CD4-positive, alpha-beta T cell treated with Interleukin-1 beta for 1 hour (primary cell): ENCODE measurements around the gene HAND1.

ENCODE experiments used
- DNase-seq, 2 donors: peaks; one replicate each; pipeline ENCODE4 v3.0.0-alpha.2; 2020 to 2022

Gene HAND1

DNA sequence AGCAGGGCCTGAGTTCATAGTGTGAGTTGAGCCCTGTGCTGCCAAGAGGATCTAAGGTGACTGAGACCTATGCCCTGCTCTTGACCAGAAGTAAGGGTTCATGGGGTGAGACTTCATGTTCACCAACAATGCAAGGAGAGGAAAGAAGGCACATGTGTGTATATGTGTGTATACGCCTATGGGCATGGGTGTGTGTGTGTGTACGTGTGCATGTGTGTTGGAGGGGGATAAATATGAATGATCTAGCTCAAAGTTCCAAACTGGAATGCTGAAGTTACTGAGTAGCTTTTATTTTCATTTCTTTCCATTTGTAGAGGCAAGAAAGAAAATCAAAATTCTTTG lies 25.6 kb upstream of the HAND1 start:
- no peak for DNase-seq

DNA sequence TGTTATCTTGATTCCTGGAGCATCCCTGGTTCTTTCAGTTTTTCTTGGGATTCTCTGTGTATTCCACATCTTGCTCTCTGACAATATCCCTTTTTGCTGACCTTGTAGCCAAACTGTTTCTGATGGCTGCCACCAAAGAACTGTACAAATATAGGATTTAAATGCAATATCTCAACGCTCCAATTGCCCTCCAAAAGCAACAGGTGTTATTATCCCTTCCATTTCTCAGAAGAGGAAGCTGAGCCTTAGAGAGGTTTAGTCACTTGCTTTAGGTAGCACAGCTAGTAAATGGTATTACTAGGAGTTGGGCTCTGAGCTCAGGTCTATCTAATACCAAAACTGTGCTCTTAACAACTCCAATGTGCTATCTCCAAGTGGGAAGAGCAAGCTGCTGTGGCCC lies 24.2 kb upstream of the HAND1 start:
- no peak for DNase-seq

DNA sequence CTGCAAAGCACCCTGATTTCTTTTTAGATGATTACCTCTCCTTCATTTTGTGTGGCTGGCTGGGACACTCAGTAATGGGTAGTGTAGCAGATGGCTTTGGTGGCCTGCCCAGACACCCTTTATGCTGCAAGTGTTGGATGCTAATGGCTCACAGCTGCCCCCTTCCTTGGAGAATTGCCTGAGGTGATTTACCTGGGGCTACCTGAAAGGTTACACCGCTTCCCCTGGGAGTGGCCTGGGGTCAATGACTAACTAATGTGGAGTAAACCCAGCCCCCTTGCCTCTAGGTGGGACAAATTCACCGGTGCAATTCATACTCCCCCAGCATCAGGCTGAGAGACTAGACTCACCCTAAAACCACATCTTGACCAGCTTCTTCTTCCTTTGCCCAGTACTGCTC lies 23.5 kb upstream of the HAND1 start:
- DNase-seq = no peak

DNA sequence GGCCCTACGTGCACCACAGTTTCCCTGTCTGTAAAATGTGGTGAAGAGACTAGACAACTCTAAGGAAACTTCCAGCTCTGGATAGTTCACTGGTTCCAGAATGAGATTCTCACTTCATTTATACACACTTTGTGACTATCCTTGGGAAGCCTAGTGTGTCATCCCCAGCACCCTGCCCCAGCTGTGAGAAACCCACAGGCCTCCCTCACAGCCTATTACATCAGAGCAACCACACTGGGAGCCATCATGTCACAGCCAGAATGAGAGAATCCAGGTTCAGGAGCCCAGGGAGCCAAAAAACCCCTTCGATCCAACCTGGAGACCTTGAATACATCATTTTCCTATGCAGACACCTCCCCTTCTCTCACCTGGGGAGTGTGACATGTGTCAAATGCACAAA lies 21.0 kb upstream of the HAND1 start:
- no peak for DNase-seq

DNA sequence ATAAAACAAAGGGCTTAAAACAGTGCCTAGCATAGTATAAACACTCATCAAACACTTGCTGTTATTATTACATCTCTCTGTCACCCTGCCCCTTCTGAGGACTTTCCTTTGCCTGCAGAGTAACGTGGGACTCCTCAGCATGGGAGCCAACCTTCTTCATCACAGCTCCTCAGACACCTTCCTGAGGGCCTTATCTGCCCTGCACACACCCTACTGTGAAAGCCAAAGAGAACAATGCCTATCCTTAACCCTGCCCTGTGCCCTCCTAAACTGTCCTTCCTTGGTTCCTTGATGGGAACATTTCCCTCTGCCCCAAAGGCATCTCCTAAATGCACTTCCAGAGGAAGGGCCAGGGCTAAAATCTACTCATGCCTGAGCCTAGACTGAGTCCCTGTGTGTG lies 20.6 kb upstream of the HAND1 start:
- DNase-seq = no peak

DNA sequence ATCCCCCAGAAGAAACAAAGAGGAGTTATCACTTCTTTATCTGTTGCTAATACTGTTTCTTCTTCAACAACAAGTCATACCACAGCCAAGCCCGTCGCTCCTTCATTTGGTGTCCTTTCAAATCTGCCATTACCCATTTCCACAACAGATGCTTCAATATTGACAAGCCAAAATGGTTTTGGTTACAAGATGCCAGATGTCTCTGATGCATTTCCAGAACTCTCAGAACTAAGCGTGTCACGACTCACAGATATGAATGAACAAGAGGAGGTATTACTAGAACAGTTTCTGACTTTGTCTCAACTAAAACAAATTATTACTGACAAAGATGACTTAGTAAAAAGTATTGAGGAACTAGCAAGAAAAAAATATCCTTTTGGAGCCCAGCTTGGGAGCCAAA lies 16.0 kb upstream of the HAND1 start:
- DNase-seq = no peak

DNA sequence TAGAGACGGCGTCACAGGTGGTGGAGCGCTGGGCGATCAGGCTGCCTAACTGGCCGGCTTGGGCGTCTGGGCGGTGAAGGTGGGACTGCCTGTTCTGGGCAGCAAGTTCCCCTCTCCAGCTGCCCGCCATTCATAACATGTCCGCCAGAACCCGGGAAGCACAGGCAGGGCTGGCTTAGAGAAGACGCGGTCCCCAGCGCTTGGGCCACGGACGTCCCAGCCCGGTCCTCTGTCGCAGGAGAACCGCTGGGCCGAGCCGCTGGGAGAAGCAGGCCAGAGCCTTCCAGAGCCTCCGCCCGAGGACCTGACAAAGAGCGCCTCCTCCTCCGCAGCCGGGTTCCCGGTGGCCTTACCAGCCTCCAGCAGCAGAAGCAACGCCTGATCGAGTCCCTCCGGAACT lies 15.2 kb upstream of the HAND1 start:
- DNase-seq = no peak

DNA sequence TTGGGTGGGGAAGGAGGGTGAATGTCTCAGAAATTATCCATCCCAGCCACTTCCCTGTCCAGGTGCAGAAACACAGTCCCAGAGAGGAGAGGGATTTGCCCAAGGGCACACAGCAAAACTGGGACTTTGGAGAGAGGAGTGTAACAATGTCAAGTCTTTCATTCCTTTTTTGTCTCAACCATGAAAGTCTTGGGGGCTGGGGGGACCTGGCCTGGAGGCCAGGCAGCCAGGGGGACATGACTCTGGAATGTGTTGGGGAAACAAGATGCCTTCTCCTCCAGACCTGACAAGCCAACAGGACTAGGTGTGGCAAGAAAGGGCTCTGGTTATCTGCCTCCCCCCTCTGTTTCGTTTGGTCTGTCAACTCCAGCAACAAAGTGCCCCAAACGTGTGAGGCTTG lies 13.9 kb upstream of the HAND1 start:
- no peak for DNase-seq

DNA sequence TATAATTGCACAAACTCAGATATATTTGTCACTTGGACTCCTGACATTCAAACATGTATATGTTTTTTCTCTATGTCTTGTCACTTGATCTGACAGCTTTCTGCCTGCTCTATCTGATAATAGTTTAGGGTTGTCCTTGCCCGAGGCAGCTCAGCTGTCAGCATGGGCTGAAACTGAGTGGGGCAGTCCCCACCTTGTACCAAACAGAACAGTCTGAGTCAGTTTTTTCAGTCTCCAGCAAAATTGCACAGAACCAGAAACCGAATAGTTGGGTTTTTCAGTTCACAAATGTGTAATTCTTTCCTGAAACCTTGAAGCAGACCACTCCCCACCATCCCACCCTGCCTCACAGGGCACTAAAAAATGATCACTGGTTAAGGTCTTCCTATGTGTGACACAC lies 9.5 kb upstream of the HAND1 start:
- DNase-seq = no peak

DNA sequence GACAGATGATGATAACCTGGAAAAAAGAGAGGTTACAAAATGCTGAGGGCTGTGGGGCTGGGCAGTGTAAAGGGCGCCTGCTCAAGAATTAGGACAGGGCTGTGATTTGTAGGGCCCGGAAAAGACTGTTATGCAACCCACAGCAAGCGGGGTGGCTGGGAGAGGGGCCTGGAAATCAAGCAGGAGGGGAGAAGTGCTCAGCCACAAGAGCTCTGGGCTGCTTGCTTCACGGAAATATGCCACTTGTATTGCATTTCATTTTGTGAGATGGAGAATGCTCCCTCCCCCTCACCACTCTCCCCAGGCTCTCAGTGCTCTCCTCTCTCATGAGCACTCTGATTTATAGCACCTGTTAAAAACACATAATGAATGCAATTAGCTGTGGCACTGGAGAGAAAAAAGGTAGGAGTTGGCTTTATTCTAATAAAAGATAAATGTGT lies 8.4 kb upstream of the HAND1 start:
- no peak for DNase-seq

DNA sequence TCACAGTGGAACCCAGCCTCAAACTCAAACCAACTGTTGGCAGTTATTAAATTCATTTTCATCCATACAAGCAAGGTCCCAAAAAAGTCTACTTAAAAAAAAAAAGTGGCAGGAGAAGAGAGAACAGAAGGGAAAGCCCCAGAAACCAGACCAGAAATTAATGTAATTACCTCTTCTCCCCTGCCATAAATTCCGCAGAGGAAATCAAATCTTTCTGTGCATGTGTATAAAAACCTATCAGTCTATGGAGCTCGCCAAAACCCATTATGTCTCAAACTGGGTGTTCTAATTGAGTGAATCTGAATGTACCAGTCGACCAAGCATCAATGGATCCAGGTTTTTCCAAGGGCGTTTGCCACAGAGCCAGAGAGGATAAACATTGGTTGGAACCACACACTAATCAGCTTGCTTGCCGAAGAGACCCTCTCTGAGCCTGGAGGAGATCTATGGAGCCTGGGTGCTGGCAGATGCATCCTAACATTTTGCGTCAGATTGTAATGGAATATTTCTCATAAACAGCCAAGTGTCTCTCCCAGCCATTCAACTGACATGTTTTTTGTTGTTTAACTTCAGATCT lies 7.9 kb upstream of the HAND1 start:
- no peak for DNase-seq

DNA sequence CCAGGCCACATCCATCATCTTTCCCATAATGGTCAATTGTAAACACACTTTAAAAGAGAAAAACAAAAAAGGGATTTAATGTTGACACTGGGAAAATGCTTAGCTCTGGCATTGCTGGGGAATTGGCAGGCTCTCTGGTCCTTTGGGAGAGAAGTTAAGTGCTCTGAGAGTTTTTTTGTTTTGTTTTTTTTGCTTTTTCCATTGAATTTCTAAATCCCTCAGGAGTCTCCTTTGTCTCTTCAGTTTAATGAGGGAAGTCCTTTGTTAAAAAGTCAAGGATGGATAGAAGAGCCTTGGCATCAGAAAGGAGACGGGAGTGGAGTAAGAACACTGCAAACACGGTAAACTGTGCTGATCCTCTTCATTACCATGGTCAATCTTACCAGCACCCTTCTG lies 7.1 kb upstream of the HAND1 start:
- DNase-seq = no peak

DNA sequence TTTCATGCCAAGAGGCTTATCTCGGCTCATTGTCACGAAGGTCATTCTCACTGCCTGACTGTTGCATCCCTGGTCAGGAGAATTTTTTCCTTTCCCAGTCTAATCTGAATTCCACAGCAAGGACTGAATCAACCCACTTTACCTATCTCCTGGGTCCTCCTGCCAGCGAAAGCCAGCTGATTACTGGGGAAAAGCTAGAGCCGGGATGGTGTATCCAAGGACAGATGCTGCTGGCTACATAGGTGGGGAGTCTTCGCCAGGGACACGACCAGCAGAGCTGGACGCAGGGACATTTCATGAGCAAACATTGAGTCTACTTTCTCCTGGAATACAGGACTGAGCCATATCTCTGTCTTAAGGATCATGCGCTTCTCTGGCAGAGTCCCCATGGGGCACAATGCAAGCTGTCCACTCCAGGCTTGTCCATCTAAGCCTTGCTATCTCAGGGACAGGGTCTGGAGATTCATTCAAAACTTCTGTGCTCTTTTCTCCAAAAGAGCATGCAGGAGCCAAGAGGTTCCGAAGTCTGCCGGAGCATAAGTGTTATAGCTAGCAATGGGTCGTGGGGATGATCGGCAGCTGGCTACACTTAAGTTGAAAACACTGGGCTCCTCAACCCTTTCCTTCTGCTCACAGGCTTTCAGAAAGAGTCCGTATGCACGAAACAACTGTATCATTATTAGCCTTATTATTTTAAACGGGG lies 6.5 kb upstream of the HAND1 start:
- no peak for DNase-seq

DNA sequence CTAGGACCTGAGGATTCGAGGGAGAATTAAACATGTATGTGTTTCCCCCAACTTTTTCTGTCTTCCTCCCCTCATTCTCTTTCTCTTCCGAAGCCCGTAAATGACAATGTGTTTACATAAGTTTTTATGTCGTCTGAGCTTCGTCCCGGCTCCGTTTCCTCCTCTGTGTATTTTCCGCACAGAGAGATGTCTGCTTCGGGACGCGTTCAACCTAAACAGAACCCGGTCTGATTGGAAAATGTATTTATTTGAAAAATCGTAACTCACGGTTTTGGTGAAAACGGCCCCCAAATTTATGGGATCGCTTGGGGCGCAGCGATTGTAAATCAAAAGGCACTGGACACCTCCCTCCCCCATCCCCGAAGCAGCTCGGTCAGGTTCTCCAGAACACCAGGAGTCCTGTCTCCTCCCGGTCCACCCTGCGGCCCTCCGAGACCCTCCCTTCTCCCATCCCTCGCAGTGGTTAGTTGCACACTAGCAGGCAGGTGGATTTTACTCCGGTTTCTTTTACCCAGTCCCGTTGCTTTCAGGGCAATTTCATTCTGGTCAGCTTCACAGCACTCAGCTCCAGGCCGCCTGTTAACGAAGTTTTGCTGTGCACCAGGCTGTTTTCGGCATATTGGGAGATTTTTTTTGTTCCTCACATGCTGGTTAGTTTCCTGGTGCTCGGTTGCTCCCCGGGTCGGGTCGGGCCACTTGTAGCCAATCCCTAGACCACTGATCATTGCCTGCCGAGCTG lies 5.8 kb upstream of the HAND1 start:
- DNase-seq = no peak

DNA sequence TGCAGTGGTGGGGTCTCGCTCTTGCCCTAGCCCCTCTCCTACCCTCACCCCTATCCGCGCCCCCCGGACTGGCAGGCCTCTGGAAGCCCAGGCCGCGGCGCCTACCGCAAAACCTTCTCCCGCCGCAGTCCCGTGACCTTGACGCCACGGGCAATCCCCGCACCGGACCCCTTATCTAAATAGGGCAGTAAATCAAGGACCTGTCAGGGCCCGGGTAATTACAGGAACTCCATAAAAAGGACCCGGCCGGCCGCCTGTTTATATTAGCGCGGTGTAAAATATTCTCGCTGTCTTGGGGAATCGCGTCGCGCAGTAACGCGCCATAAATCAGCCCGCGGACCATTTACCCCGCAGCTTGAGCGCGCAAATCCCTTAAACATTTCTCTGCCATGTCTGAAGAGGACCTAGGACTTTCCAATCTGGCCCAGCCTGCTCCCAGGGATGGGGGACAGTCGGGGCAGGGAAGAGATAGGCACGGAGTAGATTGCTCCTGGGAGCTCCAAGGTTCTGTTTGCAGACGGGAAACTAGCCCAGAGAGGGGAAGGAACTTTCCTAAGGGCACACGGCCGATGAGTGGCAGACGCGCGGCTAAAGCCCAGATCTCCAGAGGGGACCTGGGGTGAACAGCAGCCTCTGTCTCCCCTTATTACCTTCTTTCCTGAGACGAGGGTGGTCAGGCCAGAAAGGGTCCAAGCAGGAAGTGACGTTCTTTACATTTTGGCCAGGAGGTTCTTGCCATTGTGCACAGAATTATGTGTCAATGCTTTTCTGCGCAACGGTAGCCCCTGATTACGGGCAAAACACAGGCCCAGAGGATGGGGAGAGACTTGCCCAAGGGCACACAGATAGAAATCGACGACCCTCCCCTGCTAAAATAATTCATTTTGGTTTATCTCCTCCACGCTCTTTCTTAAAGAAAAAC lies 4.8 kb upstream of the HAND1 start:
- no peak for DNase-seq

DNA sequence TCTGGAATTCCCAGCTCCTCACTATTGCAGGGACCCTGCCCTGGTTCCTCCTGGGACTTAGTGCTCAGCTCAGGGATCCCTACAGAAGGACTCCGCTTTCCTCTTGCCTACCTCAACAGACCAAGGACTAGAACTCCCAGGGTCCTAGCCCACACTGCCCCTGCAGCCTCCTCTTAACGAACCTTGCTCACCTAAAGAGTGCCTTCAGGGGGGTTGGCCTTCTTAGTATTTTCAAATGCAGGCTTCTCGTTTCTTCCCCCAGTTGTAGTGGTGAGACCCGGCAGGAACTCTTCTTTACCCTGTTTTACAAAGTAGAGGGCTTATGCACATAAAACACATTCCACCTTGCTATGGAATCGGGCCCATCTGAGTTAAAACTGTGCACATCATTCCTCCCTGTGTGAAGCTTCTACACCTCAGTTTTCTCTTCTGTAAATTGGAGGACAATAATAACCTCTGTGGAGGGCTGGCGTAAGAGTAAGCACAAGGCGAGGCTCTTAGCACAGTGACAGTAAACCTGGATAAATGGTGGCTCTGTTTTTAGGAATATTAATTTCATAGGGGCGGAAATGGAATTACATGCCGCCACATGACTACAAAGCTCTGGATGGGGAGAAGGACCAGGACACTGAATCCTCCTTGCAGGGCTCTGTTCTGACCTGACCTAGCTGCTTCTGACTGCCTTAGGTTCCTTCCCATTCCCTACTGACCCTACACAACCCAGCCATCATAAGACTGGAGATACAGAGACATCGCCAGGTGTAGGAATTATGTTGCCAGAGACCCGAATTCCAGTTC lies 3.8 kb upstream of the HAND1 start:
- no peak for DNase-seq

DNA sequence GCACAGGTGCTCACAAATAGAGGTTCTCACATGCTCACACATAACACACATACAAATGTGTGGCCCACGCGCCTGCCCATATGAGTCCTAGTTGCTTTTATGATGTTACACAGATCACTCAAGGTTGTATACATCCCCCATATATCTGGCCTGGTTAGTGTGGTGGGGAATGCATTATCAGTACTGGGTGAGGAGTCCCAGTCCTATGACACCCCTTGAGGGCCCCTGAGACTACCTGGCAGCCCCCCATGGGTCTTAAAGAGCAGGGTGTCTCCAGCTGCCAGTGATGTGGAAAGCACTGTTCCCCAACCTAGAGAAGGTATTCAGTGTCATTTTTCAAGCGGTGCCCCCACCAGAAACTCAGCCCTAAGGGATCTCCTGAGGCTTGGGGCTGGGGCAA lies 2.8 kb upstream of the HAND1 start:
- DNase-seq = no peak

DNA sequence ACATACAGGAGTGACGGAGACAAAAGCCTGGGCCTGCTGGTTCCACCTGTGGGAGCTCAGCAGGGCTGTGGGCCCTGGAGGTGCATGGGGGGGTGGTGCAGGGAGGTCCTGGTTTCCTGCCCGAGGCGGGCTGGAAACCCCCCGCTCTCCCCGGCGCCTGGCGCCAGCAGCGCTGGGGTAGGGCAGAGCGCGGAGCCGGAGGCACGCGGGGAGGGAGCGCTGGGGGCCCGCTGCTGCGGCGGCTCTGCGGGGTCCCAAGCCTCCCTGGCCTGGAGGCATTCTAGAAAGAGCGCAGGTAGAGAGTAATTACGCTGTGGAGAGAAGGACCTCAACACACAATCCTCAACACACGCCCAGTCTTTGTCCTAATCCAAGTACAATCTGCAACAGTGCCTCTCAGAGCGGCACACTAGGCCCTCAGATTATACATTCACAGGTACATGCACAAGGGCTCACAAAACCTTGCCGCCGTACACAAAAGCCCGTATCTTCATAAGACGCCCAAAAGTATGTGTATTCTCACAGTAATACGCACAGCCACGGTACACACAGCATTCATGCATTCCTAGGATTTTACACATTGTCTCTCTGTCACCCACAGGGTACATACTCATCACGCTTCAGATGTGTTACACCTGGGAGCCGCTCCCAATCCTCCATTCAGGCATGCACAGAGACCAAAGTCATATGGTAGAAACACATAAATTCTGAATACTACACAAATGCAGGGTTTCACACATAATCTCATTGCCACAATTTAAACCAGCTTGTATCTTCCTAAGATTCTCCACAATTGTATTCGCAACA lies 2.1 kb upstream of the HAND1 start:
- DNase-seq = no peak

DNA sequence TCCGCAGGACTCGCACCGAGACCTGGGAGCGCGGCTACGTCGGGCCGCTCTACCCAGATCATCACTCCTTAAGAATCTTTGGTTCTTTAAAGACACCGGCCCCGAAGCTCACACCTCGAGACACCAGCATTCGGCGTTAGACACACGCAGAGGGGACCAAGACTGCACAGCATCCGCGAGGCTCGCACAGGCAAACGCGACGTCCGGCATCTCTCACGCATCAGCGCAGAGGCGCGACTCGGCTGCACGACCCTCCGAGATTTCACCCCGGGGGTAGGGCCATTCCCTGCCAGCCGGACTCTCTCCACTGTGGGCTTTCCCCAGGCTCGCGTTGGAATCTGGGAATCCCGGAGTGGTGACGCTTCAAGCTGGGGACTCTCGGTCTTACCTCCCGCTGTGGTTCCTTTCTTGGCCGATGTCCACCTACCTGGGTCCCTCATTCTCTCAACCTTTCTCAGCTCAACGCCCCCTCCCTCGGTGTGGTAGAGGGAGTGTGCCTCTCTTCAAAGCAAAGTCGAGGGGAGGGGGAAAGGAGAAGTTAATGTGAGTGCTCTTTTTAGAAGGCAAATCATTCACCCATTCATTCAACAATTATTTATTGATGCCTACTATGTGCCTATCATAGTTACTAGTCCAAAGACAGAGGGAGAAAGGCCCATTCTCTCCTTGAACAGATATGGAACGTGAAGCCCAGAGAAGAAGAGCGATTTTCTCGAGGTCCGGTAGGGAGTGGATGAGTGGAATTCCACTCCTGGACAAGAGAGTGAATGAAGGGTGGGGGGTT lies 1.3 kb upstream of the HAND1 start:
- DNase-seq = no peak

DNA sequence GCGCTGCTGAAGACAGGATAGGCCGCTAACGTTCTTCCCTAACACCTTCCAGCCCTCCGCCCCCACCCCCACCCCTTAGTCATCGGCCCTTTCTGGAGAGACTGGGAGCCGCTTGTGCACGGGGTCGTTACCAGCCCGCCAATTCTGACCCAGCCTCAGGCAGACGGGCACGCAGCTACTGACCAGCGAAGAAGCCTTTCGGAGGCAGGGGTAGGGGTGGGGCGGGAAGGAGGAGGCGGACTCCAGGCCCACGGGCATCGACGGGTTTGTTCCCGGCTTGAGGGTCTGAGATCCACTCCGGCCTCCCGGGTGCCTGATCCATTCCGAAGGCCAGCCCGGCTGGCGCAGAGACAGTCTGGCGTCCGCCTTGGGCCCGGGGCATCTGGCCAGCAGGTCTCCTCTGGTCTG lies 729 bp upstream of the HAND1 start:
- no peak for DNase-seq
